Stimulated activated CD8-positive, alpha-beta memory T cell treated with anti-CD3 and anti-CD28 coated beads, Interleukin-2, amount 100 ng/mL, for 1 hour (primary cell): ENCODE data around the gene AKAP13.
"Not testable (repeated sequence)": the region's sequence is repeated elsewhere in the genome, so short reads cannot be mapped to it uniquely, and the experiment has no call there.

Source experiments
- DNase-seq, 2 donors: peaks; one replicate each; pipeline ENCODE4 v3.0.0-alpha.2; 2020; ENCODE audit warnings: low read depth in 2 of 2

The AKAP13 gene

DNA sequence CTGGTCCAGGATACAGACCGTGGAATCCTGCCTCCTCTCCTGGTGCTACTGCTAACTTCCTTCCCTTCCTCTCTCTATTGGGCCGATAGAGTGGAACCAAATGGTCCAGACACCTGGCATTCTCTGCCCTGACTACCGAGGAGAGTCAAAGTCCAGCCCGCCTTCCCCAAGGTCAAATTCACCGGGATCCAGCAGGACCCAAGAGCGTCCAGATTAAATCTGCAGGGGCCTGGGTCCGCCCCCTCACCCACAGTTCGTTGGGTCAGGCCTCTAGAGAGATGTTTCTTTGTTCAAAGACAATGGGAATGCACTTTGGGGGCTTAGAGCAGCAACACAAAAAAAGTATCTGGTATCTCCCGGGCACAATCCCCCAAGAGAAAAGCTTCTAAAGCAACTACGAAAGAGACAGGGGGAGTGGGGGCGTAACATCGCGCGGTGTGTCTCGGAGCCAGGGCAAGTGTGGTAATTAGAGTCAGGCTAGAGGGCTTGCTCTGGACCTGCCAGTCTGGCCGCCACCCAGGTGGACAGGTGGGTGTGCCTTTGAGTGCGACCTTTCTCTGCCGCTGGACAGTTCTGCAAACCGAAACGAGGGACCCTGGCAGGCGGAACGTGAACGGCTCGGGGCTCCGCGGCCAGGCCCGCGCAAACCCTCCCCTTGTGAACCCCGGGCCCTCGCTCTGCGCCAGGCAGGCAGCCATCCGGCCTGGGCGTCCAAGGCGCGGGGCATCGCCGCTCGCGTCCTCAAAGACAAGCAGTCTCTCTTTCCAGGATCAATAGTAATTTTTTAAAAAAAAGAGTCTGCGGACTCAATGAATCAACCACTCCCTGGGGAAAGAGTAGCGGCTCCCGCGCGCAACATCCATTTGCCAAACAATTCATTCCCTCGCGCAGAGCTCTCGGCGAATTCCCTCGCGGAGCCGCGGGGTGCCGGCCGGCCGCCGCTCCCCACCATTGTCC is 413.5 kb downstream of the AKAP13 start:
- no peak for DNase-seq

DNA sequence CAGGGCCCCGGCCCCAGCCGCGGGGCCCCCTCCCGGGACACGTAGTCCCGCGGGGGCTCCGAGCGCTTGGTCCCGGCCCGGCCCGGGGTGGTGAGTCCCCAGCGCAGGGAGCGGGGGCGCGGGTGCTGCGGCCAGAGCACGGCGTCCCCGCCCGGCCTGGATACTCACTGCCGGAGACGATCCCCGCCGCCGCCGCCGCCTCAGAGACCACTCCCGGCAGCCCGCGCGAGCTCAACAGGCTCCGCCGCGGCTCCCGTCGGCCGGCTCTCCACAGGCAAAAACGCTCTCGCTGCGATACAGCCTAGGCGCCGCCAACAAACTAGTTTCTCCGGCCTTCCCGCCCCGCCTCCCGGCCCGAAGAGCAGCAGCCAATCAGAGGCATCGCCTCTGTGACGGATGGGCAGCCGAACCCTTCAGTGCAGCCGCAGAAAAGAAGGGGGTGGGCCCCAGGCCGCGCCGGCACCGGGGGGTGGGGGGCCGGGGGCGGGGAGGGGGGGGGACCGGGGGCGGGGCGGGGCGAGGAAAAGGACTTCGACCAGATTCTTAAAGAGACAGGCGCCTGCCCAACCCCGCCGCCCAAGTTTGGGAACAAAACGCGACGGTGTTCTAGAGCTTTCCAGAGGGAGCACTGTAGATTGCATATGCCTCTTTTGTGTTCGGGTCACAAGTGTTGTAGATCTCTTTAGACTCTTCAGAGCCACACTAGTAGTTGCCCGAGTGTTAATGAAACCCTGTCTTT is 414.4 kb downstream of the AKAP13 start, which contains the start of gene KLHL25:
KLHL25 (minus strand) TSS at position 328 of the 739 bp plus-strand sequence. CDS start 25,115 bp downstream, outside the sequence.
- peak; percentile 79 to 86 for DNase-seq

DNA sequence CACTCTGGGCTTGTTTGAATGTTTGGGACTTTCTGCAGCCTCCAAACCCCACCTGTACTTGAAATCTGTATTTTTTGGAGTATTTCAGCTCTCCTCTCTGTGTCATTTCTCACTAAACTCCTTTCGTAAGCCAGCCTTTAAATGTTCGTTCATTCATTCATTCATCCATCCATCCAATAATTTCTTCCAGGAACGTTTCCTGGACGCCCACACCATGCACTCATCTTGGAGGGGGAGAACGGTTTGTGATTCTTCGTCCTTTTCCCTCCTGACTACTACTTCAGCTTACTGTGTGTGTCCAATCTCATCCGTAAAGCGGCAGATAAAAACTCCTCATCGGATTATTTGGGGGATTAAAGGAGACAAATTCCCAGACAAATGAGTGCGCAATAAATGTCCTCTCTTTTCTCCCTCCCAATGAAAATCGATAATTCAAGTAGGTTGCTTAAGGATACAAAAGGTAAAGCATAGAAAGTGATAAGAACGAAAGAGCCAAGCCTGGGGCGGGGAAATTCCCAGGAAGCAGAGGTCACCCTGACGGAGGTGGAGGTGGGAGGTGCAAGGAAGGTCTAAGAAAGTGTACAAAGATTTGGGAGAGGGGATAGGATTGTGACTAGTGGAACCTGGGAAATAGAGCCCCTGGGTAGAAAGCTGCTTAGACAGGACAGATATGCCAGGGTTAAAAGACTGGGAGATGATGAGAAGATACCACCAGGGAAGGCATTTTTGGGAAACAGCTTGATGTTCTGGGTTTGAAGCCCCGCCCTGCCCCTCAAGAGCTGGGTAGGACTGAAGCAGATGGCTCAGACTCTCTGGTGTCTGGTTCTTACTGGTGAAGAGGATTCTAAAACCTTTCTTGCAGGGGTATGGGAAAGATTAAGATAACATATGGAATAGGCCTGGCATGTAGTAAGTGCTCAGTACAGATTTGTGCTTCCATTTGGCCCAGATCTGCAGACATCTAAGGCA is 415.2 kb downstream of the AKAP13 start:
- DNase-seq = no peak

DNA sequence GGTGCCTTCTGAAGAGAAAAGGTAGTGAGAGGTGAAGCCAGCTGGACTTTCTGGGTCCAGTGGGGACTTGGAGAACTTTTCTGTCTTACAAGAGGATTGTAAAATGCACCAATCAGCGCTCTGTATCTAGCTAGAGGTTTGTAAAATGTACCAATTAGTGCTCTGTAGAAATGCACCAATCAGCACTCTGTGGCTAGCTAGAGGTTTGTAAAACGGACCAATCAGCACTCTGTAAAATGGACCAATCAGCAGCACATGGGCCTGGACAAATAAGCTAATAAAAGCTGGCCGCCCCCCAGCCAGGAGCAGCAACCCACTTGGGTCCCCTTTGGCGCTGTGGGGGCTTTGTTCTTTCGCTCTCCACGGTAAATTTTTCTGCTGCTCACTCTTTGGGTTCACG is 416.0 kb downstream of the AKAP13 start:
- DNase-seq = not testable (repeated sequence)
